ENCODE results near the gene SNX11.

- TF ChIP-seq ZNF510 (tag by site-specific recombination; IDR thresholded peaks at IDR 0.05; ENCODE audit: insufficient replicate concordance): no peak
- TF ChIP-seq SALL2 (tag by site-specific recombination; IDR thresholded peaks at IDR 0.05; ENCODE audit: borderline replicate concordance): no peak
- no peak for TF ChIP-seq CTCF (tag by site-specific recombination; IDR thresholded peaks at IDR 0.05)
- TF ChIP-seq REST (tag by site-specific recombination; IDR thresholded peaks at IDR 0.05): no peak
- TF ChIP-seq ZNF585B (tag by site-specific recombination; IDR thresholded peaks at IDR 0.05): no peak
- TF ChIP-seq ZNF792 (tag by site-specific recombination; IDR thresholded peaks at IDR 0.05): no peak
- TF ChIP-seq ZNF24 (tag by site-specific recombination; IDR thresholded peaks at IDR 0.05): no peak
- no peak for TF ChIP-seq ZBTB8A (tag by site-specific recombination; IDR thresholded peaks at IDR 0.05)
- no peak for TF ChIP-seq ZNF501 (tag by site-specific recombination; IDR thresholded peaks at IDR 0.05)
- no peak for TF ChIP-seq ZBTB7A (tag by site-specific recombination; IDR thresholded peaks at IDR 0.05; ENCODE audit: low read depth)
These were observed 16.3 kb downstream of the SNX11 start for GRCh38 chr17:48123776-48124388.
